Skin epidermis (tissue), 12 donors: ENCODE results near the gene DMRTC2.
A peak's percentile ranks its signal among the peaks of the same experiment; 100 is the strongest.

Source experiments
- H3K27ac ChIP-seq, 21 experiments: fragments of 200-600 bp; sonication (generic) in 11 of 21; one replicate each; pipeline ENCODE4 v1.5.0; 2020; ENCODE audit warnings: mild to moderate bottlenecking in 3 of 21, inconsistent platforms in 2 of 21, moderate library complexity in 2 of 21
- H3K4me3 ChIP-seq, 7 experiments: fragments of 200-600 bp; sonication (generic) in 2 of 7; one replicate each; pipeline ENCODE4 v1.5.0; 2020; ENCODE audit warnings: inconsistent platforms in 2 of 7, mild to moderate bottlenecking in 2 of 7, moderate library complexity in 1 of 7

DMRTC2 gene

GRCh38 chr19:41845001-41845050 is at the start of gene DMRTC2:
Gene DMRTC2, plus strand, starts transcription at chr19:41845042. Its CDS starts 2,387 bp downstream, at chr19:41847429.
- no peak within 1 kb of the TSS for H3K27ac ChIP-seq
- H3K4me3 ChIP-seq, result no peak within 1 kb of the TSS

- Histone ChIP-seq H3K27ac (peak within 1 kb of the TSS in 3 of 21 experiments; percentile 8 to 65 (median 47)), H3K4me3 (no peak within 1 kb of the TSS)
Measured at GRCh38 chr19:41796362-41796761, 48.5 kb upstream of the DMRTC2 start, which contains the start of gene CEACAM3. Gene CEACAM3, plus strand, starts transcription at chr19:41796587. Its CDS starts 91 bp downstream, at chr19:41796678.

- peak overlapping the region in 2 of 21 experiments; percentile 47 to 65 for H3K27ac ChIP-seq
Measured at GRCh38 chr19:41796901-41797300, 47.9 kb upstream of the DMRTC2 start.

GRCh38 chr19:41799444-41800000 is 45.3 kb upstream of the DMRTC2 start:
- Histone ChIP-seq H3K4me3 (no peak overlapping the region), H3K27ac (peak overlapping the region in 2 of 21 experiments; percentile 8 to 41)

More at GRCh38 chr19:41796901-41797300, 47.9 kb upstream of the DMRTC2 start:
- no peak overlapping the region for H3K4me3 ChIP-seq

- H3K27ac ChIP-seq, result peak overlapping the region in 10 of 21 experiments; percentile 2 to 58 (median 22)
- H3K4me3 ChIP-seq, result no peak overlapping the region
Measured at GRCh38 chr19:41801031-41801430, 43.8 kb upstream of the DMRTC2 start.

- Histone ChIP-seq H3K27ac (peak overlapping the region in 9 of 21 experiments; percentile 7 to 72 (median 49)), H3K4me3 (no peak overlapping the region)
Measured at GRCh38 chr19:41801792-41802211, 43.0 kb upstream of the DMRTC2 start.

GRCh38 chr19:41802770-41803169 is 42.1 kb upstream of the DMRTC2 start:
- Histone ChIP-seq H3K27ac (peak overlapping the region in 7 of 21 experiments; percentile 7 to 72 (median 31)), H3K4me3 (no peak overlapping the region)

GRCh38 chr19:41804336-41804735 is 40.5 kb upstream of the DMRTC2 start:
- H3K4me3 ChIP-seq, result no peak overlapping the region
- peak overlapping the region in 2 of 21 experiments; percentile 17 to 29 for H3K27ac ChIP-seq

- Histone ChIP-seq H3K4me3 (no peak overlapping the region), H3K27ac (no peak overlapping the region)
Measured at GRCh38 chr19:41807176-41807575, 37.7 kb upstream of the DMRTC2 start.

GRCh38 chr19:41808663-41809566 is 35.9 kb upstream of the DMRTC2 start:
- Histone ChIP-seq H3K27ac (peak overlapping the region in 5 of 21 experiments; percentile 37 to 76 (median 67)), H3K4me3 (no peak overlapping the region)

- Histone ChIP-seq H3K27ac (peak overlapping the region in 15 of 21 experiments; percentile 3 to 76 (median 54)), H3K4me3 (no peak overlapping the region)
Measured at GRCh38 chr19:41810301-41810700, 34.5 kb upstream of the DMRTC2 start.

- Histone ChIP-seq H3K4me3 (no peak overlapping the region), H3K27ac (peak overlapping the region in 12 of 21 experiments; percentile 3 to 76 (median 56))
Measured at GRCh38 chr19:41811036-41811435, 33.8 kb upstream of the DMRTC2 start.

GRCh38 chr19:41811981-41812380 is 32.9 kb upstream of the DMRTC2 start:
- H3K27ac ChIP-seq, result peak overlapping the region in 2 of 21 experiments; percentile 30 to 76
- no peak overlapping the region for H3K4me3 ChIP-seq

- Histone ChIP-seq H3K4me3 (no peak overlapping the region), H3K27ac (no peak overlapping the region)
Measured at GRCh38 chr19:41813911-41814310, 30.9 kb upstream of the DMRTC2 start.

GRCh38 chr19:41815301-41815700 is 29.5 kb upstream of the DMRTC2 start:
- no peak overlapping the region for H3K27ac ChIP-seq
- no peak overlapping the region for H3K4me3 ChIP-seq

GRCh38 chr19:41816761-41817160 is 28.1 kb upstream of the DMRTC2 start:
- H3K27ac ChIP-seq, result no peak overlapping the region
- H3K4me3 ChIP-seq, result no peak overlapping the region

- Histone ChIP-seq H3K4me3 (no peak overlapping the region), H3K27ac (no peak overlapping the region)
Measured at GRCh38 chr19:41821003-41821735, 23.7 kb upstream of the DMRTC2 start.

GRCh38 chr19:41837981-41838708 is 6.7 kb upstream of the DMRTC2 start:
- no peak overlapping the region for H3K4me3 ChIP-seq
- no peak overlapping the region for H3K27ac ChIP-seq

GRCh38 chr19:41839211-41839610 is 5.6 kb upstream of the DMRTC2 start:
- Histone ChIP-seq H3K4me3 (no peak overlapping the region), H3K27ac (no peak overlapping the region)

GRCh38 chr19:41843371-41843770 is 1.5 kb upstream of the DMRTC2 start:
- Histone ChIP-seq H3K27ac (no peak overlapping the region), H3K4me3 (no peak overlapping the region)
